Upper lobe of left lung (tissue), 6 donors: ENCODE results near the gene SZRD1. TPM values are rescaled to one million over a fixed set of nuclear protein-coding genes. Genes with fewer than 3 reads are reported as not detected.

Experiments used
- ATAC-seq, 2 donors: fragments of 200-7000 bp; cut with Tn5 transposase; one replicate each; pipeline ENCODE4 v1.9.1; 2022; ENCODE audit warnings: mild to moderate bottlenecking in 2 of 2, moderate library complexity in 2 of 2; ENCODE audit not compliant: low FRiP score in 2 of 2
- DNase-seq, 2 donors: peaks; one replicate each; pipeline ENCODE4 v3.0.0-alpha.2; 2019 to 2020
- H3K27ac ChIP-seq, 4 donors: fragments of 200-600 bp; sonication (generic); one replicate each; pipeline ENCODE4 v1.5.1; 2016 to 2019
- H3K27me3 ChIP-seq, 4 donors: fragments of 200-600 bp; sonication (generic); one replicate each; pipeline ENCODE4 v1.5.1; 2017 to 2019
- H3K36me3 ChIP-seq, 4 donors: fragments of 200-600 bp; sonication (generic); one replicate each; pipeline ENCODE4 v1.5.1; 2016 to 2019
- H3K4me1 ChIP-seq, 4 donors: fragments of 200-600 bp; sonication (generic); one replicate each; pipeline ENCODE4 v1.5.1; 2018 to 2019
- H3K4me3 ChIP-seq, 4 donors: fragments of 200-600 bp; sonication (generic); one replicate each; pipeline ENCODE4 v1.5.1; 2017 to 2019; ENCODE audit warnings: mild to moderate bottlenecking in 2 of 4, moderate library complexity in 1 of 4
- H3K9me3 ChIP-seq, 4 donors: fragments of 200-600 bp; sonication (generic); one replicate each; pipeline ENCODE4 v1.5.1; 2018 to 2019
- CTCF ChIP-seq, 6 experiments: fragments of 450-650 bp in 4 of 6; fragments of 200-600 bp in 2 of 6; sonication (generic) in 2 of 6; IDR thresholded peaks; one replicate each; pipeline ENCODE4 v1.5.1; 2016 to 2019; ENCODE audit warnings: antibody characterized with exemption in 6 of 6
- EP300 ChIP-seq, 4 donors: sonication (generic); formaldehyde crosslinking; IDR thresholded peaks; one replicate each; pipeline ENCODE4 v1.5.1; 2017; ENCODE audit warnings: antibody characterized with exemption in 4 of 4, control low read depth in 2 of 4
- POLR2A ChIP-seq, 4 donors: fragments of 450-650 bp; IDR thresholded peaks; one replicate each; pipeline ENCODE4 v1.5.1; 2016 to 2017; ENCODE audit warnings: antibody characterized with exemption in 4 of 4, mild to moderate bottlenecking in 2 of 4
- POLR2AphosphoS5 ChIP-seq, 2 donors: sonication (generic); formaldehyde crosslinking; IDR thresholded peaks; one replicate each; pipeline ENCODE4 v1.5.1; 2017; ENCODE audit warnings: antibody characterized with exemption in 2 of 2
- WGBS, 2 donors: methylation state at CpG; one replicate each; pipeline ENCODE4 v1.1.5; 2017 to 2018; 5-methylcytosine and 5-hydroxymethylcytosine counted together
- total RNA-seq, 6 donors: library from RNA; depleted of rRNA in 4 of 6; stranded (reverse); fragments of >200 nt in 4 of 6; gene quantifications; one replicate each; pipeline versions ENCODE4 v1.1.0 to v1.2.1, GENCODE V29; 2016 to 2021
- donor health status: DM: no; HTN: no; CAD: no; lungs with moderate emphysema.
- donor health status: DM: no; HTN: yes; CAD: no; lungs with severe emphysema.

Gene SZRD1
- total RNA-seq, 6 donors from 2014 or later, result 30.4 to 136 (median 58.3) TPM

- peaks cover 30 to 39% (median 35%) of the 10 kb centered on the region in 4 donors for H3K4me1 ChIP-seq
- H3K36me3 ChIP-seq, result peaks cover 28 to 61% (median 38%) of the 10 kb centered on the region in 4 donors
- DNase-seq (peak in 1 of 2 donors; percentile 40), ATAC-seq (peak in 1 of 2 donors; percentile 39)
- H3K9me3 ChIP-seq, result no peaks in the 10 kb centered on the region
- H3K27me3 ChIP-seq, result no peaks in the 10 kb centered on the region
- 67 to 73% methylated on average over 14 of the region's 14 CpGs for WGBS, 2 donors
- no peak for TF ChIP-seq CTCF (IDR thresholded peaks at IDR 0.05)
- peak in 1 of 4 donors; percentile 37 for TF ChIP-seq POLR2A (IDR thresholded peaks at IDR 0.05)
- peak in 1 of 2 donors; percentile 49 for TF ChIP-seq POLR2AphosphoS5 (IDR thresholded peaks at IDR 0.05)
- H3K27ac ChIP-seq, result peak overlapping the region; percentile 25 to 95 (median 46)
- no peak overlapping the region for H3K4me3 ChIP-seq
Observed at GRCh38 chr1:16443975-16444770, 77.1 kb downstream of the SZRD1 start.

- ATAC-seq (no peak), DNase-seq (no peak)
- Histone ChIP-seq H3K4me3 (no peak overlapping the region), H3K36me3 (peaks cover 33 to 70% (median 46%) of the 10 kb centered on the region in 4 donors), H3K27me3 (no peaks in the 10 kb centered on the region), H3K27ac (peak overlapping the region in 3 of 4 donors; percentile 3 to 46 (median 28)), H3K4me1 (peaks cover 29 to 38% (median 34%) of the 10 kb centered on the region in 4 donors), H3K9me3 (no peaks in the 10 kb centered on the region)
- 96 to 98% methylated on average over 4 of the region's 4 CpGs for WGBS, 2 donors
- no peak for TF ChIP-seq CTCF (IDR thresholded peaks at IDR 0.05)
- TF ChIP-seq POLR2AphosphoS5 (IDR thresholded peaks at IDR 0.05), result no peak
Observed at GRCh38 chr1:16445052-16445451, 78.0 kb downstream of the SZRD1 start.

- no peak for DNase-seq
- TF ChIP-seq EP300 (IDR thresholded peaks at IDR 0.05) (no peak), POLR2A (IDR thresholded peaks at IDR 0.05) (no peak), POLR2AphosphoS5 (IDR thresholded peaks at IDR 0.05) (no peak), CTCF (IDR thresholded peaks at IDR 0.05) (no peak)
- WGBS, 2 donors, result 90 to 92% methylated on average over 10 of the region's 10 CpGs
- H3K36me3 ChIP-seq, result peaks cover 33 to 81% (median 53%) of the 10 kb centered on the region in 4 donors
- H3K4me1 ChIP-seq, result peaks cover 26 to 32% (median 31%) of the 10 kb centered on the region in 4 donors
- no peaks in the 10 kb centered on the region for H3K27me3 ChIP-seq
- H3K4me3 ChIP-seq, result no peak overlapping the region
- no peak for ATAC-seq
- no peaks in the 10 kb centered on the region for H3K9me3 ChIP-seq
- no peak overlapping the region for H3K27ac ChIP-seq
Observed at GRCh38 chr1:16446116-16446515, 79.1 kb downstream of the SZRD1 start.

DNA sequence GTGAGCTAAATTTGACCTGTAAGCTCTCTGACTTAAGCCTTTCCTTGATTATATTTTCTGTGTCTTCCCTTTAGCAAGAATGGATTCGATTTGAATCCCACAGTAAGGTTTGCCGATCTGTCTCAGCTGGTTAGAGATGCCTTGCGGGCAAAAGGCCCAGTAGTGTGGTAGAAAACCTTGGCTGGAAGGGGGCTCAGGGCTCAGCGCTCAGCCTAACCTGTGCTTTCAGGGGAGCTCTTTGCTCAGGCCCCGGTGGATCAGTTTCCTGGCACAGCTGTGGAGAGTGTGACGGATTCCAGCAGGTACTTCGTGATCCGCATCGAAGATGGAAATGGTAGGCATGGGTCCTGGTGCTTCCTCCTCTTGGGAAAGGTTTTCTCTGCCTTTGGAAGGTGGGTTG is 80.6 kb downstream of the SZRD1 start:
- Histone ChIP-seq H3K4me1 (peaks cover 14 to 18% (median 16%) of the 10 kb centered on the region in 4 donors), H3K9me3 (no peaks in the 10 kb centered on the region), H3K27me3 (no peaks in the 10 kb centered on the region), H3K27ac (no peak overlapping the region), H3K36me3 (peaks cover 39 to 94% (median 67%) of the 10 kb centered on the region in 4 donors), H3K4me3 (no peak overlapping the region)
- ATAC-seq (no peak), DNase-seq (no peak)
- no peak for TF ChIP-seq EP300 (IDR thresholded peaks at IDR 0.05)
- TF ChIP-seq POLR2A (IDR thresholded peaks at IDR 0.05), result no peak
- TF ChIP-seq CTCF (IDR thresholded peaks at IDR 0.05), result no peak
- TF ChIP-seq POLR2AphosphoS5 (IDR thresholded peaks at IDR 0.05), result no peak
- WGBS, 2 donors, result 96 to 99% methylated on average over 8 to 9 of the region's 9 CpGs

Other genes with a start within 250 kb of the SZRD1 start
- 10 to 100 TPM; 21.0 to 66.3 (median 38.7) TPM for gene EPHA2, start 211.2 kb upstream of the SZRD1 start, total RNA-seq
- 10 to 100 TPM in 4 of 6 donors, 1 to 10 TPM in 2; 3.5 to 70.2 (median 12.6) TPM for gene ARHGEF19, start 154.6 kb upstream of the SZRD1 start, total RNA-seq
- gene CPLANE2, start 130.1 kb upstream of the SZRD1 start, total RNA-seq, result 10 to 100 TPM in 2 of 6 donors, 1 to 10 TPM in 4; 3.0 to 11.6 (median 8.0) TPM
- gene FBXO42, start 14.8 kb upstream of the SZRD1 start, total RNA-seq, result 10 to 100 TPM; 20.8 to 41.9 (median 24.0) TPM
- not detected for gene SPATA21, start 70.2 kb downstream of the SZRD1 start, total RNA-seq
- gene NECAP2, start 73.5 kb downstream of the SZRD1 start, total RNA-seq, result 10 to 100 TPM; 61.9 to 96.4 (median 87.1) TPM
- gene RNU1-1, start 147.0 kb downstream of the SZRD1 start, total RNA-seq, result over 10,000 TPM in 1 of 6 donors, 1,000 to 10,000 TPM in 2, under 1 TPM in 3; under 0.01 to 14,413 (median 1,360) TPM
- gene NBPF1, start 246.3 kb downstream of the SZRD1 start, total RNA-seq, result 10 to 100 TPM; 31.6 to 81.7 (median 34.3) TPM